ENCODE measurements around the gene BPIFB4.

GRCh38 chr20:33083544-33084340 is 4.3 kb downstream of the BPIFB4 start:
- TF ChIP-seq, protein P1, sequence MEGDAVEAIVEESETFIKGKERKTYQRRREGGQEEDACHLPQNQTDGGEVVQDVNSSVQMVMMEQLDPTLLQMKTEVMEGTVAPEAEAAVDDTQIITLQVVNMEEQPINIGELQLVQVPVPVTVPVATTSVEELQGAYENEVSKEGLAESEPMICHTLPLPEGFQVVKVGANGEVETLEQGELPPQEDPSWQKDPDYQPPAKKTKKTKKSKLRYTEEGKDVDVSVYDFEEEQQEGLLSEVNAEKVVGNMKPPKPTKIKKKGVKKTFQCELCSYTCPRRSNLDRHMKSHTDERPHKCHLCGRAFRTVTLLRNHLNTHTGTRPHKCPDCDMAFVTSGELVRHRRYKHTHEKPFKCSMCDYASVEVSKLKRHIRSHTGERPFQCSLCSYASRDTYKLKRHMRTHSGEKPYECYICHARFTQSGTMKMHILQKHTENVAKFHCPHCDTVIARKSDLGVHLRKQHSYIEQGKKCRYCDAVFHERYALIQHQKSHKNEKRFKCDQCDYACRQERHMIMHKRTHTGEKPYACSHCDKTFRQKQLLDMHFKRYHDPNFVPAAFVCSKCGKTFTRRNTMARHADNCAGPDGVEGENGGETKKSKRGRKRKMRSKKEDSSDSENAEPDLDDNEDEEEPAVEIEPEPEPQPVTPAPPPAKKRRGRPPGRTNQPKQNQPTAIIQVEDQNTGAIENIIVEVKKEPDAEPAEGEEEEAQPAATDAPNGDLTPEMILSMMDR (IDR thresholded peaks at IDR 0.05) = no peak
- TF ChIP-seq POLR2A (IDR thresholded peaks at IDR 0.05) = no peak

Data from heart left ventricle (tissue), 13 donors.